B cell (primary cell): Measurements from ENCODE around the gene FAM200B. TPM values are rescaled to one million over a fixed set of nuclear protein-coding genes. Genes with fewer than 3 reads are reported as not detected.

Experiments
- ATAC-seq: fragments of 200-7000 bp; cut with Tn5 transposase; one replicate; pipeline ENCODE4 v1.10.0; 2021; ENCODE audit warnings: low read depth, mild to moderate bottlenecking, moderate number of reproducible peaks, moderate library complexity
- CTCF ChIA-PET: fragments of 350-600 bp; sonication (Branson Sonifier 250); formaldehyde crosslinking; loops from one replicate; lab custom pipeline; 2021; ENCODE audit warnings: antibody characterized with exemption, inconsistent platforms; lab: Charles Lee
- POLR2A ChIA-PET: fragments of 350-600 bp; sonication (Branson Sonifier 250); formaldehyde crosslinking; loops from one replicate; lab custom pipeline; 2021; ENCODE audit warnings: antibody characterized with exemption; lab: Charles Lee
- DNase-seq: peaks from one replicate; pipeline ENCODE4 v3.0.0; 2013
- H2AFZ ChIP-seq: 2 replicates; pipeline ENCODE4 v1.6.1; 2012; ENCODE audit warnings: mild to moderate bottlenecking, low read depth, low read length; ENCODE audit not compliant: insufficient read depth, poor library complexity, severe bottlenecking
- H3K27ac ChIP-seq, 2 donors: 1 replicate in 1 of 2; 2 replicates in 1 of 2; pipeline ENCODE4 v1.5.1; 2012 to 2013; ENCODE audit warnings: low read length in 2 of 2, mild to moderate bottlenecking in 2 of 2, moderate library complexity in 1 of 2
- H3K27me3 ChIP-seq, 4 experiments: fragments of 200-600 bp in 1 of 4; sonication (generic) in 1 of 4; replicated peaks in 1 of 4; 1 replicate in 2 of 4; 2 replicates in 2 of 4; pipeline versions ENCODE4 v1.6.1 to v1.7.0; 2013 to 2016; ENCODE audit warnings: low read length in 3 of 4, mild to moderate bottlenecking in 2 of 4, mixed read lengths in 1 of 4, moderate library complexity in 1 of 4; ENCODE audit not compliant: insufficient read depth in 4 of 4, control insufficient read depth in 3 of 4; ENCODE audit errors: control extremely low read depth in 1 of 4
- H3K36me3 ChIP-seq, 2 experiments: replicated peaks in 1 of 2; 1 replicate in 1 of 2; 2 replicates in 1 of 2; pipeline versions ENCODE4 v1.6.1 to v1.7.1; 2013; ENCODE audit warnings: low read length in 1 of 2; ENCODE audit not compliant: insufficient read depth in 2 of 2, control insufficient read depth in 1 of 2; ENCODE audit errors: control extremely low read depth in 1 of 2, extremely low read depth in 1 of 2
- H3K4me1 ChIP-seq, 2 donors: fragments of 200-600 bp in 1 of 2; sonication (generic) in 1 of 2; 1 replicate in 1 of 2; 2 replicates in 1 of 2; pipeline versions ENCODE4 v1.5.1 to v1.6.1; 2013 to 2017; ENCODE audit warnings: low read length in 2 of 2; ENCODE audit not compliant: control insufficient read depth in 2 of 2, insufficient read depth in 2 of 2
- H3K4me2 ChIP-seq: replicated peaks from 2 replicates; pipeline ENCODE3; 2012; ENCODE audit warnings: mild to moderate bottlenecking, low read depth, low read length; ENCODE audit not compliant: poor library complexity, severe bottlenecking
- H3K4me3 ChIP-seq, 5 experiments: fragments of 200-600 bp in 1 of 5; sonication (generic) in 1 of 5; 1 replicate in 3 of 5; 2 replicates in 2 of 5; pipeline versions ENCODE4 v1.5.1 to v1.7.0; 2011 to 2016; ENCODE audit warnings: low read length in 4 of 5, mild to moderate bottlenecking in 4 of 5, low read depth in 2 of 5, control low read depth in 1 of 5, moderate library complexity in 1 of 5; ENCODE audit not compliant: insufficient read depth in 1 of 5; ENCODE audit errors: control extremely low read depth in 1 of 5, extremely low read depth in 1 of 5
- H3K79me2 ChIP-seq: fragments of 200-600 bp; sonication (generic); one replicate; pipeline ENCODE4 v1.6.0; 2016; ENCODE audit warnings: low read length; ENCODE audit not compliant: control insufficient read depth, insufficient read depth
- H3K9ac ChIP-seq: fragments of 200-600 bp; sonication (generic); 2 replicates; pipeline ENCODE4 v1.6.1; 2017; ENCODE audit warnings: mild to moderate bottlenecking, low read length, moderate library complexity
- H3K9me3 ChIP-seq, 3 donors: one replicate each; pipeline versions ENCODE4 v1.6.1 to v1.7.1; 2013; ENCODE audit warnings: low read length in 2 of 3; ENCODE audit not compliant: control insufficient read depth in 2 of 3, insufficient read depth in 1 of 3; ENCODE audit errors: control extremely low read depth in 1 of 3
- H4K20me1 ChIP-seq: 2 replicates; pipeline ENCODE4 v1.6.0; 2012; ENCODE audit warnings: mild to moderate bottlenecking, low read length; ENCODE audit not compliant: insufficient read depth, control insufficient read depth, poor library complexity, severe bottlenecking
- H3K27ac Mint-ChIP-seq: one replicate; pipeline ENCODE4 v1.8.0; 2021; ENCODE audit warnings: mixed read lengths
- H3K27me3 Mint-ChIP-seq: one replicate; pipeline ENCODE4 v1.8.0; 2021; ENCODE audit warnings: mixed read lengths
- H3K4me1 Mint-ChIP-seq: one replicate; pipeline ENCODE4 v1.8.0; 2021; ENCODE audit warnings: mixed read lengths
- H3K4me3 Mint-ChIP-seq: one replicate; pipeline ENCODE4 v1.8.0; 2021; ENCODE audit warnings: mixed read lengths
- H3K9me3 Mint-ChIP-seq: one replicate; pipeline ENCODE4 v1.8.0; 2022; ENCODE audit warnings: mixed read lengths; ENCODE audit not compliant: insufficient read depth
- CTCF ChIP-seq: fragments of 200-600 bp; IDR thresholded peaks from one replicate; pipeline ENCODE4 v1.8.0; 2022; ENCODE audit warnings: antibody characterized with exemption, mild to moderate bottlenecking
- EZH2 ChIP-seq: IDR thresholded peaks from 2 replicates; pipeline ENCODE4 v1.6.1; 2012; ENCODE audit warnings: borderline replicate concordance, low read depth, mild to moderate bottlenecking, moderate library complexity, low read length; ENCODE audit not compliant: insufficient read depth, poor library complexity, severe bottlenecking
- WGBS: methylation state at CpG from one replicate; pipeline ENCODE4 v1.1.5; 2013; ENCODE audit warnings: missing lambda C conversion rate; ENCODE audit not compliant: insufficient coverage; 5-methylcytosine and 5-hydroxymethylcytosine counted together
- intact Hi-C: fragments of 100-400 bp; cut with micrococcal nuclease; formaldehyde crosslinking; loops from one replicate; pipeline ENCODE4 v1.10.0; 2022
- polyA plus RNA-seq: library from polyadenylated mRNA; depleted of rRNA; stranded (reverse); fragments of >200 nt; gene quantifications from 2 replicates; pipeline ENCODE4 v1.2.3, GENCODE V29; 2012
- total RNA-seq, 2 donors: library from RNA; stranded (reverse); fragments of 120-200 nt in 1 of 2; gene quantifications; 1 replicate in 1 of 2; 2 replicates in 1 of 2; pipeline versions ENCODE4 v1.2.3 to v1.2.4, GENCODE V29; 2013 to 2022

Gene FAM200B
- total and polyA plus RNA-seq, 2 donors (not counting 1 experiment from before 2014, with no cell fraction given) = 10.3 to 12.1 TPM

DNA sequence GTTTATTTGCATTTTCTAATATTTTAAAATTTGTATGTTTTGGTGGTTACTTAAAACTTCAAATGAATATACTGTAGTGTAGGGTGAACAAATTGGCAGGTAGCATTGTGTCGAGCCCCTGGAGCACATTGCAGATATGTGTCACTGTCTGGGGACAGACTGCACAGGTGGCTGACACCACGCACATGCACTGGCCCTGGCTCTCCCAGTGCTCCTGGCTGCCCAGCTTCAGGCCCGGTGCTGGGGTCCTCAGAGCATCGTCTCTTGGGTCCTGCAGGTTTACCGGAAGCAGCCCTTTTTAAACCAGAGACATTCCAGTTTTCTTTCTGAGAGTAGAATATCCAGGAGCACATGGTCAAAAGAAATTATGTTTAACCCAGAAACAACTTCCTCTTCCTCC is 36.8 kb downstream of the FAM200B start:
- CTCF ChIA-PET = no interaction called here
- no peak overlapping the region for H2AFZ ChIP-seq

GRCh38 chr4:15718959-15719358 is 37.3 kb downstream of the FAM200B start:
- WGBS = 100% methylated on average over 5 of the region's 7 CpGs
- ChIA-PET CTCF (no interaction called here), POLR2A (no interaction called here)
- H3K9me3 Mint-ChIP-seq = no peaks in the 10 kb centered on the region
- H3K9me3 ChIP-seq = no peaks in the 10 kb centered on the region
- H3K36me3 ChIP-seq = no peaks in the 10 kb centered on the region
- H3K4me1 ChIP-seq = no peaks in the 10 kb centered on the region
- H3K27me3 Mint-ChIP-seq = peaks cover 3% of the 10 kb centered on the region
- H3K9ac ChIP-seq = no peak overlapping the region
- H3K4me3 ChIP-seq = no peak overlapping the region
- ATAC-seq (no peak), DNase-seq (no peak)
- no peaks in the 10 kb centered on the region for H3K27me3 ChIP-seq
- no peaks in the 10 kb centered on the region for H3K4me1 Mint-ChIP-seq
- no peaks in the 10 kb centered on the region for H4K20me1 ChIP-seq
- no peak overlapping the region for H3K27ac Mint-ChIP-seq
- H3K4me2 ChIP-seq = no peak overlapping the region
- no peak overlapping the region for H3K27ac ChIP-seq
- intact Hi-C loops = no loop called here
- TF ChIP-seq EZH2 (no peak), CTCF (no peak)
- H2AFZ ChIP-seq = no peak overlapping the region
- no peaks in the 10 kb centered on the region for H3K79me2 ChIP-seq
- H3K4me3 Mint-ChIP-seq = no peak overlapping the region

More for the DNA sequence above, 36.8 kb downstream of the FAM200B start:
- DNase-seq (no peak), ATAC-seq (no peak)
- Histone ChIP-seq H3K79me2 (no peaks in the 10 kb centered on the region), H3K9me3 (no peaks in the 10 kb centered on the region), H3K4me3 (no peak overlapping the region), H4K20me1 (no peaks in the 10 kb centered on the region), H3K9ac (no peak overlapping the region), H3K4me1 (no peaks in the 10 kb centered on the region), H3K27ac (no peak overlapping the region), H3K36me3 (no peaks in the 10 kb centered on the region), H3K4me2 (no peak overlapping the region), H3K27me3 (no peaks in the 10 kb centered on the region)
- intact Hi-C loops = no loop called here
- Mint-ChIP-seq H3K4me3 (no peak overlapping the region), H3K27me3 (peaks cover 3% of the 10 kb centered on the region), H3K9me3 (no peaks in the 10 kb centered on the region), H3K4me1 (no peaks in the 10 kb centered on the region), H3K27ac (no peak overlapping the region)
- 85% methylated on average over 4 of the region's 5 CpGs for WGBS
- no peak for TF ChIP-seq CTCF
- no peak for TF ChIP-seq EZH2
- POLR2A ChIA-PET = no interaction called here
